Posterior cingulate gyrus (tissue), 11 donors: ENCODE results near the gene PLD3.

ENCODE experiments used
- DNase-seq, 10 donors: peaks; one replicate each; pipeline versions ENCODE4 v3.0.0 to v3.0.0-alpha.2; 2020 to 2021; ENCODE audit warnings: mixed read lengths in 3 of 10
- intact Hi-C: fragments of 100-400 bp; cut with DNase I; formaldehyde crosslinking; loops from one replicate; pipeline ENCODE4 v1.15.1; 2023

The PLD3 gene

GRCh38 chr19:40348125-40348913, at the start of gene PLD3, which contains the start of gene C19orf47:
PLD3 (plus strand) TSS chr19:40348695; CDS start chr19:40366484, 17,789 bp downstream.
C19orf47 (minus strand) TSS chr19:40348397; CDS start chr19:40341857, 6,540 bp downstream.
- DNase-seq, result peak; percentile 99 to 100 (median 100)
- intact Hi-C loops, result loop anchor here (2.0 kb wide), 1 partner anchor 64 kb away; the partner anchor contains the start of gene AKT2

GRCh38 chr19:40300668-40301067, 47.8 kb upstream of the PLD3 start:
- DNase-seq, result peak in 1 of 10 donors; percentile 59
- intact Hi-C loops, result loop anchor here (10.0 kb wide), 2 partner anchors 124 to 334 kb away; partner anchors contain the start of gene SERTAD1

- intact Hi-C loops, result loop anchor here (10.0 kb wide), 2 partner anchors 122 to 332 kb away; partner anchors contain the start of gene SERTAD1
- DNase-seq, result peak in 2 of 10 donors; percentile 7 to 29
These were observed 46.1 kb upstream of the PLD3 start for GRCh38 chr19:40302224-40303011.

GRCh38 chr19:40303765-40304164, 44.7 kb upstream of the PLD3 start:
- intact Hi-C loops, result loop anchor here (10.0 kb wide), 2 partner anchors 121 to 331 kb away; partner anchors contain the start of gene SERTAD1
- DNase-seq, result peak in 2 of 10 donors; percentile 8 to 16

DNA sequence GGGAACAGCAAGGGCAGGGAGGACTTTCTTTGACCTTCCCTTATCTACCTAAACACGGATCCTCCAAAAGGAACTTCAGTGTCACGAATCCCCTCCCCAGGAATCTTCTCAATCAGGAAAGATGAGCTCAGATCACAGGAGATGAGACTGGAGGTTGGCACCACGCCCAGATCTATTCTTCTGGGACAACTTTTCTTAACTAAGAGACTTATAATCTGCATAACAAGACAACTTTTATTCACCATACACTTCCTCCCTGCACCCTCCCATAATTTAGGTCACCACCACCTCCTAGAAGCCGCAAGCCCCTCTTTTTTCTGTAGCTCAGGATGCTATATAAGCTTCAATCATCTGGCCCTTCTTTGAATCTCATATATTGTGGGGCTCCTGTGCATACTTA, 44.2 kb upstream of the PLD3 start:
- peak in 2 of 10 donors; percentile 20 to 32 for DNase-seq
- intact Hi-C loops, result loop anchor here (10.0 kb wide), 2 partner anchors 120 to 330 kb away; partner anchors contain the start of gene SERTAD1

DNA sequence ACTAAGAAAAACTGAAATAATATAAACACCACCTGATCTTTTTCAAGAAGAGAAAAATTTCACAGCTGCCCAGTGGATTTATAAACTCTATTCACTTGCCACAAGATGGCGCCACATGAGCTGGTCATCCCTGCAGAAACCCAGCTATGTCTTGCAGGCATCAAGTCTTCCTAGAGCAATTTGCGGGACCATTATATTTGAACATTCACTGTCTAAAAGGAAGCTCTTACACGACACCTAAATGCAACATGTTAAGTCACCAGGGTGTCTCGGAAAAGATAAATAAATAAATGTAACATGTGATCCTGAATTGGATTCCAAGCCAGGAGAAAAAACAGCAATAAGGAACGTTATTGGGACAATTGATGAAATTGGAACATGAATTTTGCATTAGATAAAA, 43.1 kb upstream of the PLD3 start:
- intact Hi-C loops, result loop anchor here (5.0 to 10.0 kb wide), 3 partner anchors 119 to 329 kb away; partner anchors contain the start of gene SERTAD1
- peak; percentile 54 to 97 (median 82) for DNase-seq

- no peak for DNase-seq
- intact Hi-C loops, result loop anchor here (5.0 to 10.0 kb wide), 3 partner anchors 115 to 325 kb away; partner anchors contain the start of gene SERTAD1
These were observed 38.8 kb upstream of the PLD3 start for GRCh38 chr19:40309666-40310065.

GRCh38 chr19:40312533-40312932, 36.0 kb upstream of the PLD3 start:
- peak in 1 of 10 donors; percentile 22 for DNase-seq
- intact Hi-C loops, result no loop called here

DNA sequence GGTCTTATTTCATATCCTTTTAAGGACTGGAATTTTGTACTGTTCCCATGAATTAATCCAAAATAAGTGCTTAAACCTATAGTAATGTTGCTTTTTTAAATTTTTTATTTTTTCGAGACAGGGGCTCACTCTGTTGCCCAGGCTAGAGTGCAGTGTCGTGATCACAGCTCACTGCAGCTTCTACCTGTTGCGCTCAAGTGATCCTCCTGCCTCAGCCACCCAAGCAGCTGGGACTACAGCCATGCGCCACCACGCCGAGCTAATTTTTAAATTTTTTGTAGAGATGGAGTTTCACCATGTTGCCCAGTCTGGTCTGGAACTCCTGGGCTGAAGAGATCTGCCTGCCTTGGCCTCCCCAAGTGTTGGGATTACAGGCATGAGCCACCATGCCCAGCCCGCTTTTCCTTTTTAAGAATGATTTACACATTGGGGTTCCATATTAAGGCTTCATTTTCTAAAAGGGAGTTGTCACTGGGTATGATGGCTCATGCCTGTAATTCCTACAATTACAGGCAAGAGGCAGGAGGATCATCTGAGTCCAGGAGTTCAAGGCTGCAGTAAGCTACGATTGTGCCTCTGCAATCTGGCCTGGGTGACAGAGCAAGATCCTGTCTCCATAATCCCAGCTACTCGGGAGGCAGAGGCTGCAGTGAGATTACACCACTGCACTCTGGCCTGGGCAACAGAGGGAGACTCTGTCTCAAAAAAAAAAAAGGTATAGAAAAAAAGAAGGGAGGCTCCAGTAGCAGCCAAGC, 35.1 kb upstream of the PLD3 start:
- intact Hi-C loops, result no loop called here
- peak in 2 of 10 donors; percentile 1 to 9 for DNase-seq

DNA sequence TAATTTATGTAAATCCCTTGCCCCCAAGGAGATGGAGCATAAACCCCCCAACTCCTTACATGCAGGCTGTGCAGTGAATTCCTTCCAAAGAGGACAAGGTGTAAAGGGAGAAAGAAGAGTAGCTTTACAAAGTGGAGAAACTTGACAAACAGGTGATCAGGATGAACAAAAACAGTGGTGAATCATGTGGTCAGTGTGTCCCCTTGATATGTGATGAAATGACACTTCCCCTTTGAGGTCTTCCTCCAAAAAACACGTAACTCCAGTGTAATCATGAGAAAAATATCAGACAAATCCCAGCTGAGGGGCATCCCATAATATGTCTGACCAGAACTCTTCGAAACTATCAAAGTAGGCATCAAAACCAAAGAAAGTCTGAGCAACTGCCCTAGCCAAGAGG, 33.8 kb upstream of the PLD3 start:
- no peak for DNase-seq
- intact Hi-C loops, result no loop called here

DNA sequence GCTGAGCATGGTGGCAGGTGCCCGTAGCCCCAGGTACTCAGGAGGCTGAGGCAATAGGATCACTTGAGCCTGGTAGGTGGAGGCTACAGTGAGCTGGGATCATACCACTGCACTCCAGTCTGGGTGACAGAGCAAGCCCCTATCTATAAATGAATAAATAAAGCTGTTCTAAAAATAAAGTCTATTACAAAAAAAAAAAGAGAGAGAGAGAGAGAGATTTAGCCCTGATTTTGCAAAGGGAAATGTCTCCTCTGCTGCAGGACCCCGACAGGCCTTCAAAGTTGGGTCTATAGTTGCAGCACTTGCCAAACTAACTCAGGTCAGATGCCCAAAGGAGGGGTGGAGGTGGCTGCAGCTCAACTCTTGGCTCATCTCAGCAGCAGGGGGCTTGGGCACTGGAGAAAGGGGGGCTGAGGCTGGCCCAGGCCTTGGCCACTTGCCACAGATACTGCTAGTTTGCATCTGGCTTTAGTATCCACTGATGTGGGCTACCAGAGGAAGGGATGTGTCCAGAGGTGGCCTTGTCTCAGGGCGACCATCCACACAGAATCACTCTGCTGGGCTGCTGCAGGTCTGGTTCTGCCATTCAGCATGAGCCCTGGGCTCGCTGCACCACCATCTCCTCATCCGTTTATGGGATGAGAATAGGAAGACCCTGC, 32.6 kb upstream of the PLD3 start:
- peak in 3 of 10 donors; percentile 35 to 75 (median 48) for DNase-seq
- intact Hi-C loops, result no loop called here

DNA sequence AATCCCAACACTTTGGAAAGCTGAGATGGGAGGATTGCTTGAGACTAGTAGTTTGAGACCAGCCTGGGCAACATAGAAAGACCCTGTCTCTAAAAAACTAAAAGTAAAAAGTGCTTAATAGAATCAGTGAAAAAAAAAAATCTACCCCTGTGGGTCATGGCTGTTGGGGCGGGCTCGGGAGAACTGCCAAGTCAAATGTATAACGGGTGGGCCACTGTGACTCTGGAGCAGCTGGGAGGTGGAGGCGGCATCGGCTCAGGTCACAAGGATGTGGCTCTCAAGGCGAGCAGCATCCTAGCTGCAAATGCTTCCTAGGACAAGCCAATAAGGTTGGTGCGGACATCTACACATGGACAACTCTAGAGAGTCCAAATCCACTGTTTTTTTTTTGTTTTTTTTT, 31.2 kb upstream of the PLD3 start:
- DNase-seq, result peak in 3 of 10 donors; percentile 57 to 76 (median 59)
- intact Hi-C loops, result no loop called here

DNA sequence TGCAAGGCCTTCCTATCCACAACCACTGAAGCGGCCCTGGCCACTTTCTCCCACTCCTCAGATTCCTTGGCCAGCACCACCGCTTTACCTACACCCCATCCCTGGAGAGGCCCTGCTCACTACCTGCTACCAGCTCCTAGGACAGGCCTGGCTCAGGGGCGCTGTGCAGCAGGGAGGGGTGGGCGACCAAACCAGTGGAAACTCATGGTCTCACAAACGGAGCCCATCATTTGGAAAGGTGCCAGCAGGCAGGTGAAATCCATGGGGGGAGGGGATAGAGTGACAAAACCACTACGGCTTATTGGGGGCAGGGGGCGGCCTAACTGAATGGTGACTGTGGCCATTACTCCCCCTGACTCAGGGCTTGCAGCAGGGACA, 27.9 kb upstream of the PLD3 start:
- DNase-seq, result peak in 3 of 10 donors; percentile 43 to 62 (median 58)
- intact Hi-C loops, result no loop called here

DNA sequence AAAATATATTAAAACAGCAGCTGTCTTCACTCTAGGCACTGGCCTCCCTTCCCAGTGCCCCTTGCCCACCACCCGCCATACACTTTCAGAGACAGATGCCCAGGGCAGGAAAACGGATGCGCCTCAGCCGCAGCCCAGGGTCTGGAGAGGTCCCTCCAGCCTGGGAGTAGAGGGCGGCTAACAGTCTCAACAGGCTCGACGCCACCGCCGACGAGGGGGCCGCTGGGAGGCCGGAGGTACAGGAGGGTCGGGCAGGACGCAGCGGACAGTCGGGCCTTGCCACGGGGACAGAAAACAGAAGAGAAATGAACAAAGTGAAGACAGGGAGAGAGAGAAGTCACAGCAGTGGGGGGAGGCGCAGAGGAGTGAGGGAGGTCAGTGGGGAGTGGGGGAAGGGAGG, 27.4 kb upstream of the PLD3 start:
- intact Hi-C loops, result no loop called here
- peak in 3 of 10 donors; percentile 61 to 78 (median 72) for DNase-seq

DNA sequence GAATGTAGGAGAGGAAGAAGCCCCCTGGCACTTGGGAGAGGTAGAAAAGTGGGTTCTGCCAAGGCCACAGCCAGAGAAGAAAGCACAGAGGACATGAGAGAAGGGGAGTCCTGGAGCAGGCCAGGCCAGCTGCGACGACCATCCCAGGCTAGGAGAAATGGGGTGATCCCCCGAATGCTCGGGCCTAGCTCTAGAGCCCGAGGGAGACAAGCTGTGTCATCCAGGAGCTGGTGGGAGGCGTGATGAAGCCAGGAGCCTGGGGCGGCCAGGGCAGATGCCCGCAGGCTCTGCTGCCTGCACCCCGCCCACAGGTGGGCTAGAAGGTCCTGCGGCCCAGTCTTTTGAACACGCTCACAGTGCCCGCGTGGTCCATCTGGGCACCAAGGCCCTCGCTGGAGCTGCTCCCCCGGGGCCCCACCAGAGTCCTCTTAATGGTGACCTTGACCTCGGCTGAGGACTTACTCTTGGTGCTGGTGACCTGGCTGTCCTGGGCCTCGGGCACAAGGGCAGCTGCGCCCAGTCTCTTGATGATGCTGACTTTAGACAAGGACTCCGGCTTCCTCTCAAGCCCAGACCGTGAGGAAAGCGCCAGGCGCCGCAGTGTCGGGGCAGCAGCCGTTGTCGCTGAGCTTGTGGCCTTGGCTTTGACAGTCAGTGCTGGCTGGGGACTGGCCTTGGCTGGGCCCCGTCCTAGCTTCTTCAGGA, 26.8 kb upstream of the PLD3 start:
- intact Hi-C loops, result no loop called here

DNA sequence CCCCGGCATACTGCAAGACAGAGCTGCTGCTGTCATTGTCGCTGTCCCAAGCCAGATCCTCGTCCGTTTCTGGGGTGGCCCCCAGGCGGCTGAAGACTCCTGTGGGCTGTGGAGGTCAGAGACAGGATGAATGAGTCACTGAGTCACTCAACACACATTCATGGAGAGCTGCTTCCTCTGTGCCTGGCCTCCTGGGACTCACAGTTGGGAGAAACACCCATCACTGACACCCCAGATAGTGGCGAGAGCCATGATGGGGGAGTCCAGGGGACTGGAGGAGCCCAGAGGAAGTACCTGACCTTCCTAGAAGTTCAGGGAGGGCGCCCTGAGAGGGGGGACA, 26.3 kb upstream of the PLD3 start:
- DNase-seq, result peak in 2 of 10 donors; percentile 6 to 72
- intact Hi-C loops, result no loop called here

More for the DNA sequence above, 26.8 kb upstream of the PLD3 start:
- DNase-seq, result peak in 3 of 10 donors; percentile 28 to 61 (median 59)

DNA sequence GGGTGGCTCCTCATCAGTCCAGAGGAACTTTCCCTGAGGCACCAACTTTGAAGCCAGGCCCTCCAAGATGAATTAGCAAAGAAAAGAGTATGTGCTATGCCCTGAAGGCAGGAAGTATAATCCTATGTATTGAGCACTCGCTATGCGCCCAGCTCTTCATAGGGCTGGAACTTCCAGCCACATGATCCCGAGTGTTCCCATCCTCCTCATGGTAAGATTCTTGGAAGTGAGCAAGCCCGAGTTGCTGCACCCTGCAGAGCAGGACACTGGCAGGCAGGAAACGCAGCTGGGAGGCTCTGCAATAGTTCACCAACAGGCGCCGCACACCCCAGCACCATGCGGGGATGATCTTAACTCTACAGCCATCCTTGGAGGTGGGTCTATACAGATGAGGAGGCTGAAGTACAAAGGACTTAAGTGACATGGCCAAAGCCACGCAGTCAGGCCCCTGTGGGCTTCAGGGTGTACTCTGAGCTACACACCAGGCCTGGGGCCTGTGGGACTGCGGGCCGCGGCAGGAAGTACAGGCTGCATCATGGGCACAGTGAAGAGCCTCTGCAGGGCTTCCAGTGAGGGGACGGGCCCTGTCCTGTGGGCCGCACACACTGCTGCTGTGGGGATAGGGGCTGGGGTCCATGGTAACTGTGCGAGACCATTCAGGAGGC, 25.4 kb upstream of the PLD3 start:
- DNase-seq, result peak in 2 of 10 donors; percentile 41 to 75

DNA sequence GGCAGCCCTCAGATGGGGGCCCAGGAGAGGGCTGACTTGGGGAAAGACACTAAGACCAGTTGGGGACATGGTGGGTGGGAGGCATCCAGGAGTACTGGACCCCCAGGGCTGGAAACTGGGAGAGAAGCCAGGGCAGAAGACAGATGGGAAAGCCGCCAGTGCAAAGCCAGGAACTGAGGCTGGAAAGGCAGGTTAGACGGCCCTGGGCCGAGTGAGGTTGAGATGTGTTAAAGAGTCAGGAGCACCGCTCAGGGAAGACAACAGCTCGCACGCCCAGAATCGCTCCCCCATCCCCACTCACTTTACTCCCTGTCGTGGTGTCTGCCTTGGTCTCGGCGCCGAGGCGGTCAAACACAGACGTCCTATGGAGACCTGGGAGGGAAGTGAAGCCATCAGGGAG, 24.8 kb upstream of the PLD3 start:
- intact Hi-C loops, result no loop called here
- peak in 3 of 10 donors; percentile 30 to 57 (median 50) for DNase-seq

More for the DNA sequence above, 25.4 kb upstream of the PLD3 start:
- intact Hi-C loops, result no loop called here
